HG03039 (cell line): ENCODE results near the gene UGT1A10.
"Not testable (repeated sequence)": the region's sequence is repeated elsewhere in the genome, so short reads cannot be mapped to it uniquely, and the experiment has no call there.

Source experiments
- ATAC-seq: cut with Tn5 transposase; IDR thresholded peaks from one replicate; pipeline ENCODE4 v1.9.1; 2021; ENCODE audit warnings: mild to moderate bottlenecking, moderate library complexity; ENCODE audit not compliant: unreplicated experiment

UGT1A10 gene

DNA sequence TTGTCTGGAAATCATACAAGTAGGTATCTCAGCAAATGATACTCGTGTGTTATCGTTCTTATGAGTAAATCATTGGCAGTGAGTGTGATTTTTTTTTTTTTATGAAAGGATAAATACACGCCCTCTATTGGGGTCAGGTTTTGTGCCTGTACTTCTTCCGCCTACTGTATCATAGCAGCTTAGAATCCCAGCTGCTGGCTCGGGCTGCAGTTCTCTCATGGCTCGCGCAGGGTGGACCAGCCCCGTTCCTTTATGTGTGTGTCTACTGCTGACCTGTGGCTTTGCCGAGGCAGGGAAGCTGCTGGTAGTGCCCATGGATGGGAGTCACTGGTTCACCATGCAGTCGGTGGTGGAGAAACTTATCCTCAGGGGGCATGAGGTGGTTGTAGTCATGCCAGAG is at the start of gene UGT1A10:
UGT1A10 (plus strand) TSS at position 143 of the 400 bp plus-strand sequence; CDS start at position 218, 75 bp downstream.
- ATAC-seq: not testable (repeated sequence)

DNA sequence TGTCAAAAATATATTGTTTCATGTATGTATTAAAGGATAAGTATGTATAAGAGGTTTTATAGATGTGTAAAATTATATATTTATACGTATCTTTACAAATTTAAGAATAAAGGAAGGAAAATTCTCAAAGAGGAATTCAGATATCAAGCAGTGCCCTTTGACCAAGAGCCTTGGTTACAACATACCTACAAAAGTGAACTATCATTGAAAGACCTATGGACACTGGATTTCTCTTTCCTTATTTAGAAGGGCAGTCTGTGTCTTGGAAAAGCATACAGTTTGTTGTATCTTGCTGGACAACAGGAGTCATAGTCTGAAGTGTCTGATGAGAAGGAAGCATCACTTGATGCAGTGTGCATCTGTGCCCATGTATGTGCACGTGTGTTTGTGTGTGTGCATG is 47.8 kb upstream of the UGT1A10 start:
- ATAC-seq: no peak

DNA sequence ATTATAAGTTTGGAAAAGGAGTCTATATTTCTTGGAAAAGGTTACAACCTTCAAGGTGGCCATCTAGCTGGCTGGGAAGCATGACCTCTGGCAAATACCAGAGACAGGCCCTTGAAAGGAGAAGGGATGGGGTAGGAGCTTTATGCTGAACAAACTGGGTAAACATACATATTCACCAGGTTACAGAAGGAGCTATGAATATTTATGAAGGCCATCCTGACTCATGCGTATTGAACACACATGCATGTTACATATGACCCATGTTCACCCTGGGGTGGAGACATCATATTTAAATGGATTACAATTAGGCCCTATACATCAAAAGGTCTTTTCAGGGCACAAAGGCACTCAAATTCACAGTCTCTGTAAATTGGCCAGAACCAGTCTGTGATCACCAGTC is 43.5 kb upstream of the UGT1A10 start:
- ATAC-seq: not testable (repeated sequence)

DNA sequence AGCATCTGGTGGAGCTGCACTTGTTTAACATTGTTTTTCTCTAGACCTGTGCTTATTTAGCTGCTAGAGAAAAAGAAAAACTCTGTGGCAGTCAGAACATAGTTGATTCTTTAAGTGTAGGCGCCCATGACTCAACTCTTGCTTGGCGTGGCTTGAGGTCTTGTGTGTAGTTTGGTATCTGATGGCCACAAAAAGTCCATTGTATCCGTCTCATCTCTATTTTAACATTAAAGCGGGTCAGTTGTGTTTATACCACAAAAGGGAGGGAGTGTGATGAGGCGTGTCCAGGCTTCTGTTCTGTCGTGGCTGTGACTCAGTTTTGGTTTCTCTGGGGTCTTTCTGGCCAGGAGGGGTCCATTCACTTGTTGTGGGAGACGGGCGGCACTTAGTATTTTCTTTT is 43.0 kb upstream of the UGT1A10 start:
- no peak for ATAC-seq

DNA sequence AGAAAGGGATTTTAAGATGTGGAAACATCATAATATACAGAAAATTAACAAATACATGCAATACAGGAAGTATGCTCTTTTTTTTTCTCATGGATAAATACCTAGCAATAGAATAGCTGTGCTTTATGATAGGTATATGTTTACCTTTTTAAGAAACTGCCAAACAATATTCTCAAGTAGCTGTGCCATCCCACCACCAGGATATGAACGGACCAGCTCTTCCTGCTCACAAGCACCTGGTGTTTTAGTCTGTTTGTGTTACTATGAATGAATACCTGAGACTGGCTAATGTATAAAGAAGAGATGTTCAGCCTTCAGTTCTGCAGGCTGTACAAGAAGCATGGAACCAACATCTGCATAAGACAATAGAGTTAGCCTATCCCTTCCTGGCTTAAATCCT is 38.7 kb upstream of the UGT1A10 start:
- no peak for ATAC-seq

DNA sequence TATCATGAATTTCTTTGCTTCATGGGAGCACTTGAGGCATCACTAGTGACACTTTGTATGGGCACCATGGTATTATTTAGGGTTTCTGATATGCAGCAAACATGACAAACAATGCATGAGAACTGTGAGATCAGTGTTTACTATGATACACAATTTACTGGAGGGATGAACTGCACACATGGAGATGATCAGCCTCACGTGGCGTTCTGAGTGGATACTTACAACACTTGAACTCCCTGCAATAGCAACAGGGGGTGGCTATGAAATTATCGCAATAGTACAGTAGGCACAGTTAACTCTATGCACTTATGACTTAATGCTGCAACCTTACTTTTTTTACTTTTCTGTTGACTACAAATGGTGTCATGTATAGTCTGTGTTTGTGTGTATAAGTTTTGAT is 37.3 kb upstream of the UGT1A10 start:
- ATAC-seq: no peak

DNA sequence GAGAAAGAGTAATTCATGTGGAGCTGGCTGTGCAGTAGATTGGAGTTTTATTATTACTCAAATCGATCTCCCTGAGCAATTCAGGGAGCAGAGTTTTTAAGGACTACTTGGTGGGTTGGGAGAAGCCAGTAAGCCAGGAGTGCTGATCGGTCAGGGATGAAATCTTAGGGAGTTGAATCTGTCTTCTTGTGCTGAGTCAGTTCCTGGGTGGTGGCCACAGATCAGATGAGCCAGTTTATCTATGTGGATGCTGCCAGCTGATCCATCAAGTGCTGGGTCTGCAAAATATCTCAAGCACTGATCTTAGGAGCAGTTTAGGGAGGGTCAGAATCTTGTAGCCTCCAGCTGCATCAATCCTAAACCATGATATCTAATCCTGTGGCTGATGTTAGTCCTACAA is 35.9 kb upstream of the UGT1A10 start:
- ATAC-seq: no peak

DNA sequence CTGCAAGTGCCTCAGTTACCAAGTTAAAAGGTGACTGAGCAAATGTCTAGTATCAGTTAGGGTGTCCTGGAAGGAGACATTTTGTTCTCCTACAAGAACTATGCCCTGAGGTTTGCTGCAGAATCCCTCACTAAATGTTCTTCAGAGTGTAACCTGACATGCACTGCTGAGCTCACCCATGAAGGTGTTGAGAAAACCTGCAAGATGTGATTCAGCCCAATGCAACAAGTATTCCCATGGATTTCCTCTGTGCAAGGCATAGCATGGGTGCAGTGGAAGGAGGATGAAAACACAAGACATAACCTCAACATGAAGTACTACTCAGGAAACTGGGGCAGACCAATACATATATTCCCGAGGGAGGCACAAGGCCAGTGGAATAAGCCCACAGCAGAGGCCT is 34.2 kb upstream of the UGT1A10 start:
- ATAC-seq: no peak

DNA sequence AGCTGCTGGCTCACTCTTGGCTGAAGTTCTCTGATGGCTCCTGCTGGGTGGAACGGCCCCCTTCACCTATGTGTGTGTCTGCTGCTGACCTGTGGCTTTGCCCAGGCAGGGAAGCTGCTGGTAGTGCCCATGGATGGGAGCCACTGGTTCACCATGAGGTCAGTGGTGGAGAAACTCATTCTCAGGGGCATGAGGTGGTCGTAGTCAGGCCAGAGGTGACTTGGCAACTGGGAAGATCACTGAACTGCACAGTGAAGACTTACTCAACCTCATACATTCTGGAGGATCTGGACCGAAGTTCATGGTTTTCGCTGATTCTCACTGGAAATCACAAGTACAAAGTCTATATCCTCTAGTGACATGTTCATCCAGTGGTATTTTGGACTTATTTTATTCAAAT is 32.7 kb upstream of the UGT1A10 start:
- no peak for ATAC-seq

DNA sequence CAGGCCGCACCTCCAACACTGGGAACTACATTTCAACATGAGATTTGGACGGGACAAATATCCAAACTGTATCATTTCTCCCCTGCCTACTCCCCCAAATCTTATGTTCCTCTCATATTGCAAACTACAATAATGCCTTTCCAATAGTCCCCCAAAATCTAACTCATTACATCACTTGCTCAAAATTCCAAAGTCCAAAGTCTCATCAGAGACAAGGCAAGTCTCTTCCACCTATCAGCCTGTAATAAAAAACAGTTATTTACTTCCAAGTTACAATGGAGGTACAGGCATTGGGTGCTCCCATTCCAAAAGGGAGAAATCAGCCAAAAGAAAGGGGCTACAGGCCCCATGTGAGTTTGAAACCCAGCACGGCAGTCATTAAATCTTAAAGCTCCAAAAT is 31.4 kb upstream of the UGT1A10 start:
- ATAC-seq: no peak

DNA sequence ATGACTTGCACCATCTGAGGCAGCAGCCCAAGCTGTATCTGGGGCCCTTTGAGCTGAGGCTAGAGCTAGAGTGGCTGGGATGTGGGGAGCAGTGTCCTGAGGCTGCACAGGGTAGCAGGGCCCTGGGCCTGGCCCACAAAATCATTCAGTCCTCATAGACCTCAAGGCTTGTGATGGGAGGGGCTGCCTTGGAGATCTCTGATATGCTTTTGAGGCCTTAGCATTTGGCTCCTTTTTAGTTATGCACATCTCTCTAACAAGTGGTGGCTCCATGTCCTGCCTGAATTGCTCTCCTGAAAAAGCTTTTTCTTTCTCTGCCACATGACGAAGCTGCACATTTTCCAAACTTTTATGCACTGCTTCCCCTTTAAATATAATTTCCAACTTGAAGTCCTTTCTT is 30.6 kb upstream of the UGT1A10 start:
- no peak for ATAC-seq

DNA sequence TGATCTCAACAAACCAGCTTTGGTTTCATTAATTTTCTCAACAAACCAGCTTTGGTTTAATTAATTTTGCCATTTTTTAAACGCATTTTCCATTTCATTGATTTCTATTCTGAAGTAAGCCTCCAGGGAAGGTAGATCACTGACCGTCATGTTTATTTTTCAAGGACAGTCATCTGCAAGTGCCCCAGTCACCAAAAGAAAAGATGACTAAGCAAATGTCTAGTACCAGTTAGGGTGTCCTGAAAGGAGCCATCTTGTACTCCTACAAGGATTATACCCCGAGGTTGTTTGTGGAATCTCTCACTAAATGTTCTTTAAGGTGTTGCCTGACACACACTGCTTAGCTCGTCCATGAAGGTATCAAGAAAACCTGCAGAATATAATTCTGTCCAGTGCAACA is 25.0 kb upstream of the UGT1A10 start:
- ATAC-seq: no peak

DNA sequence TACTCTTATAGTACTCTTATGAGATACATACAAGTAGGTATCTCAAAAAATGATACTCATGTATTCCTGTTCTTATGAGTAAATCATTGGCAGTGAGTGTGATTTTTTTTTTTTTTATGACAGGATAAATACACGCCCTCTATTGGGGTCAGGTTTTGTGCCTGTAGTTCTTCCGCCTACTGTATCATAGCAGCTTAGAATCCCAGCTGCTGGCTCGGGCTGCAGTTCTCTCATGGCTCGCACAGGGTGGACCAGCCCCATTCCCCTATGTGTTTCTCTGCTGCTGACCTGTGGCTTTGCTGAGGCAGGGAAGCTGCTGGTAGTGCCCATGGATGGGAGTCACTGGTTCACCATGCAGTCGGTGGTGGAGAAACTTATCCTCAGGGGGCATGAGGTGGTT is 18.8 kb upstream of the UGT1A10 start, which contains the start of gene UGT1A8:
UGT1A8 (plus strand) TSS at position 158 of the 400 bp plus-strand sequence; CDS start at position 233, 75 bp downstream.
- ATAC-seq: not testable (repeated sequence)

DNA sequence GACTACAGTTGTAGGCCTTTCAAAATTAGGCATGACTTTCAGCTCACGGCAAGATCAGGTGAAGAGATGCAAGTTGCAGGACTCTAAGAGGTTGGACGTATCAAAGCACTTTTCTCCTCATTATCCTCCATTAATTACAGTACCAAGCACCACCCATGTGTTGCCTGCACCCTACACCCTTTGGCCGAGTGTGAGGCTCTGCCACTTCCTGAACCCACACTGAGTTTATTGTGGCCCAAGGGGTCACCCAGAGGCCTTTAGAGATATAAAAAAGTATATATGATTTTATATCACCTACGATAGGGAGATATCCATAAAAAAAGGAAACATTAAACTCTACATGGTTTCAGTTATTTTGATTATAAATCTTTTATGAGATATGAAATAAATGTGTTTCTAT is 16.0 kb upstream of the UGT1A10 start:
- ATAC-seq: no peak

DNA sequence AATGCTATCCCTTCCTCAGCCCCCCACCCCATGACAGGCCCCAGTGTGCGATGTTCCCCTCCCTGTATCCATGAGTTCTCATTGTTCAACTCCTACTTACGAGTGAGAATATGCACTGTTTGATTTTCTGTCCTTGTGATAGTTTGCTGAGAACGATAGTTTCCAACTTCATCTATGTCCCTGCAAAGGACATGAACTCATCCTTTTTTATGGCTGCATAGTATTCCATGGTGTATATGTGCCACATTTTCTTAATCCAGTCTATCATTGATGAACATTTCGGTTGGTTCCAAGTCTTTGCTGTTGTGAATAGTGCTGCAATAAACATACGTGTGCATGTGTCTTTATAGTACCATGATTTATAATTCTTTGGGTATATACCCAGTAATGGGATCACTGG is 14.4 kb upstream of the UGT1A10 start:
- not testable (repeated sequence) for ATAC-seq

DNA sequence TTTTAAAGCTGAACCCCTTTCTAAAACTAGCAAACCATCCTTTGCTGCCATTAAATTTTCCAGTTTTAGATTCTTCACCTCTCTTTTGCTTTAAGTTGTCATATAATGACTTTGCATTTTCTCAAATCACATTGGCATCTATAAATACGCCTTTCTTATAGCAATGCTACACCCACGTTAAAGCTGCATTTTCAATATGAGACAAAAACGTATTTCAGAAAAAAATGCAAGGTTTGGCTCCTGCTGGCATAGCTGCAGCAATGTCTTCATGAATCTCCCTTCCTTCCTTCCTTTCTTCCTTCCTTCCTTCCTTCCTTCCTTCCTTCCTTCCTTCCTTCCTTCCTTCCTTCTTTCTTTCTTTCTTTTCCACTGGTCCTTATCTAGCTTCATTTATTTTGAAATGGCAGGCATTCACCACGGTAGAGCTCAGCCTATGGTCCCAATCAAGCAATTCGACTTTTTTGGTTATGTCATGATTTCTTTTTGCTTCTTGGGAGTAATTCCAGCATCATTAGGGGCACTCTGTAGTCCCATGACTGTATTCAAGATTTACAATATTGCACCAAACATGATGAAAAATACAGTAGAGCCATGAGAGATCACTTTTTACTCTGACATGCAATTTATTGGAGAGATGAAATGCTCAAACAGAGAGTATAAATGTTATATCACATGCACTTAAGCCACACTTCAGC is 8.8 kb upstream of the UGT1A10 start:
- ATAC-seq: no peak

DNA sequence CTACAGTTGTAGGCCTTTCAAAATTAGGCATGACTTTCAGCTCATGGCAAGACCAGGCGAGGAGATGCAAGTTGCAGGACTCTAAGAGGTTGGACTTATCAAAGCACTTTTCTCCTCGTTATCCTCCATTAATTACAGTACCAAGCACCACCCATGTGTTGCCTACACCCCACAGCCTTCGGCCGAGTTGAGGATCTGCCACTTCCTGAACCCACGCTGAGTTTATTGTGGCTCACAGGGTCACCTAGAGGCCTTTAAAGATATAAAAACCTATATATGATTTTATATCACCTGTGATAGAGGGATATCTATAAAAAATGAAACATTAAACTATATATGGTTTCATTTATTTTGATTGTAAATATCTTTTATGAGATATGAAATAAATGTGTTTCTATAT is 2.6 kb downstream of the UGT1A10 start:
- ATAC-seq: no peak

DNA sequence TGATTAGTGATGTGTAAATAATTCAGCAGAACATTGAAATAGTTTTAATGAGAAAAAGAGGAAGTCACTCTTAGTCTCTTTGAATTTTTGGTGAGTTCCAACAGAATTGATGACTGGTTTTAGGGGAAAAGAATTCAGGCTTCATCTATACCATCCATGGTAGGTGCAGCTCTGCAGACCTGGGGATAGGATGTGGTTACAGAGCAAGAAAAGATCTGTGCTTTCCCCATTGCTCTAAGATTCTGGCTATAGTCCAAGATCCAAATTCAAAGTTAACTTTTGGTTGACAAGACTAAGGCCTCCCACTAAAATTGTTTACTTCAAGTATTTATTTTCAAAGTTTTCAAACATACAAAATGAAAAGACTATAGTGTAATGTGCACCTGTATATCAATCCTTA is 3.6 kb downstream of the UGT1A10 start:
- ATAC-seq: no peak

DNA sequence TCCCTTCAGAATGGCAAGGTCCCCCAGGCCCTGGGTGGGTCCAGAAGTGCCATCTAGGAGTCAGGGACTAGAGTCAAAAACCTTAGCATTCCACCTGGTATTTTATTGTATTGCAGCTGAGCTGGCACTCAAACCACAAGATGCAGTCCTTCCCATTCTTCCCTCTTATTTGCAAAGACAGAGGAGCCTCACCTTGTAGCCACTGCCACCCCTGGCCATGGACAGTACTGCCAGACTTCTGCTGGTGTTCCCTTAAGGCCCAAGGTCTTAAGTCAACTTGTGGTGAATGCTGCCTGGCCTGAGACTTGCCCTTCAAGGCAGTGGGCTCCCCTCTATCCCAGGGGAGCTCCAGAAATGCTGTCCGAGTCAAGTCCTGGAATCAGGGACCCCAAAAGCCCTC is 6.9 kb downstream of the UGT1A10 start:
- no peak for ATAC-seq

DNA sequence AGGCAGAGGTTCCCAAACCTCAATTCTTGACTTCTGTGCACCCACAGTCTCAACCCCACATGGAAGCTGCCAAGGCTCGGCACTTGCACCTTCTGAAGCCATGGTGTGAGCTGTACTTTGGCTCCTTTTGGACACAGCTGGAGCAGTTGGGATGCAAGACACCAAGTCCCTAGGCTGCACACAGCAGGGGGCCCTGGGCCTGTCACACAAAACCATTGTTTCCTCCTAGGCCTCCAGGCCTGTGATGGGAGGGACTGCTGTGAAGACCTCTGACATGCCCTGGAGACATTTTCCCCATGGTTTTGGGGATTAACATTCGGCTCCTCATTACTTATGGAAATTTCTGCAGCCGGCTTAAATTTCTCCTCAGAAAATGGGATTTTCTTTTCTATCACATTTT is 9.8 kb downstream of the UGT1A10 start:
- ATAC-seq: not testable (repeated sequence)

DNA sequence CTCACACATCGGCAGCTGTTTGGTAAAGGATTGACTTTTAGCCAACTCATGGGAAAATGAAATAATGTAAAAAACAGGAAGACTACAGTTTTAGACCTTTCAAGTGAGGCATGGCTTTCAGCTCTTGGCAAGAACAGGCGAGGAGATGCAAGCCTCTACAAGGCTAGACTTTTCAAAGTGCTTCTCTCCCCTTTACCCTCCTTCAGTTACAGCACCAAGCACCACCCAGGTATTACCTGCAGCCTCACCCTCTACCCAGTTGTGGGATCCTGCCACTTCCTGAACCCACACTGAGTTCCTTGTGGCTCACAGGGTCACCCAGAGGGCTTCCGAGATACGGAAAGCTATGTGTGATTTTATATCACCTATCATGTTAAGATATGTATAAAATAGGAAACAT is 14.7 kb downstream of the UGT1A10 start:
- no peak for ATAC-seq

DNA sequence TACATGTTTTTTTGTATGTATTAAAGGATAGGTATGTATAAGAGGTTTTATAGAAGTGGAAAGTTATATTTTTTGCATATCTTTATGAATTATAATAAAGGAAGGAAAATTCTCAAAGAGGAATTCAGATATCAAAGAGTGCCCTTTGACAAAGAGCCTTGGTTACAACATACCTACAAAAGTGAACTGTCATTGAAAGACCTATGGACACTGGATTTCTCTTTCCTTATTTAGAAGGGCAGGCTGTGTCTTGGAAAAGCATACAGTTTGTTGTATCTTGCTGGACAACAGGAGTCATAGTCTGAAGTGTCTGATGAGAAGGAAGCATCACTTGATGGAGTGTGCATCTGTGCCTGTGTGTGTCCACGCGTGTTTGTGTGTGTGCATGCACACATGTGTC is 15.2 kb downstream of the UGT1A10 start:
- ATAC-seq: no peak

DNA sequence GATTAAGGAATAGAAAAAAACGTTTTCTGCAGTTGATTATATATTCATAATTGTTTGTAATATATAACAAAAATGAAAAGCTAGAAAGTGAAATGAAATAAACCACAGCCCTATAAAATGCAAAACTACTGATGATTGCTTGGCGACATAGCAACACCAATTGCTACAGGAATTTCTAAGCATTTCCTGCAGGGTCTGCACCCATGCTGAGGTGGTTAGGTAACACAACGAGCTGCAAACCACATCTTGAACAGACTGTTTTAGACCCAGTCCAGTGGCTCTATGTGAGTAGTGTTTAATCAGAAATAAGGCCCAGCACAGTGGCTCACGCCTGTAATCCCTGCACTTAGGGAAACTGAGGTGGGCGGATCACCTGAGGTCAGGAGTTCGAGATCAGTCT is 18.3 kb downstream of the UGT1A10 start:
- no peak for ATAC-seq
